ENCODE results near the gene B9D2.
"Not testable (repeated sequence)": the region's sequence is repeated elsewhere in the genome, so short reads cannot be mapped to it uniquely, and the experiment has no call there.

The B9D2 gene

GRCh38 chr19:41363753-41364523 is at the start of gene B9D2:
Gene B9D2 (minus strand): TSS chr19:41364149. CDS start chr19:41363519, 630 bp downstream.
- Mint-ChIP-seq H3K9me3 (no peaks in the 10 kb centered on the region), H3K4me3 (peak within 1 kb of the TSS; percentile 88), H3K27me3 (no peaks in the 10 kb centered on the region), H3K27ac (peak within 1 kb of the TSS; percentile 93), H3K4me1 (peaks cover 31% of the 10 kb centered on the region), H3K36me3 (no peaks in the 10 kb centered on the region)
- ATAC-seq, result peak; percentile 99

- Mint-ChIP-seq H3K4me3 (no peak overlapping the region), H3K36me3 (peaks cover 39% of the 10 kb centered on the region), H3K27me3 (no peaks in the 10 kb centered on the region), H3K4me1 (peaks cover 14% of the 10 kb centered on the region), H3K9me3 (no peaks in the 10 kb centered on the region), H3K27ac (no peak overlapping the region)
- no peak for ATAC-seq
Measured at GRCh38 chr19:41412953-41413352, 49.0 kb upstream of the B9D2 start.

GRCh38 chr19:41411968-41412265 is 48.0 kb upstream of the B9D2 start:
- H3K4me1 Mint-ChIP-seq, result peaks cover 14% of the 10 kb centered on the region
- ATAC-seq, result no peak
- no peak overlapping the region for H3K4me3 Mint-ChIP-seq
- no peaks in the 10 kb centered on the region for H3K27me3 Mint-ChIP-seq
- H3K36me3 Mint-ChIP-seq, result peaks cover 36% of the 10 kb centered on the region
- H3K9me3 Mint-ChIP-seq, result no peaks in the 10 kb centered on the region
- no peak overlapping the region for H3K27ac Mint-ChIP-seq

GRCh38 chr19:41411100-41411967 is 47.4 kb upstream of the B9D2 start:
- Mint-ChIP-seq H3K36me3 (peaks cover 36% of the 10 kb centered on the region), H3K4me3 (no peak overlapping the region), H3K4me1 (peaks cover 14% of the 10 kb centered on the region), H3K27me3 (no peaks in the 10 kb centered on the region), H3K27ac (no peak overlapping the region), H3K9me3 (no peaks in the 10 kb centered on the region)
- ATAC-seq, result no peak

- no peaks in the 10 kb centered on the region for H3K27me3 Mint-ChIP-seq
- H3K36me3 Mint-ChIP-seq, result peaks cover 33% of the 10 kb centered on the region
Measured at GRCh38 chr19:41410336-41411054, 46.5 kb upstream of the B9D2 start.

GRCh38 chr19:41409288-41409687 is 45.3 kb upstream of the B9D2 start:
- no peaks in the 10 kb centered on the region for H3K9me3 Mint-ChIP-seq
- H3K27ac Mint-ChIP-seq, result no peak overlapping the region

More at GRCh38 chr19:41410336-41411054, 46.5 kb upstream of the B9D2 start:
- H3K4me3 Mint-ChIP-seq, result no peak overlapping the region
- peaks cover 14% of the 10 kb centered on the region for H3K4me1 Mint-ChIP-seq
- H3K27ac Mint-ChIP-seq, result no peak overlapping the region
- H3K9me3 Mint-ChIP-seq, result no peaks in the 10 kb centered on the region
- no peak for ATAC-seq

GRCh38 chr19:41408846-41409245 is 44.9 kb upstream of the B9D2 start:
- H3K27me3 Mint-ChIP-seq, H3K4me3 Mint-ChIP-seq, ATAC-seq, H3K9me3 Mint-ChIP-seq, H3K27ac Mint-ChIP-seq: not testable (repeated sequence)
- peaks cover 20% of the 10 kb centered on the region for H3K4me1 Mint-ChIP-seq
- peaks cover 23% of the 10 kb centered on the region for H3K36me3 Mint-ChIP-seq

More at GRCh38 chr19:41409288-41409687, 45.3 kb upstream of the B9D2 start:
- H3K4me3 Mint-ChIP-seq, result no peak overlapping the region
- H3K36me3 Mint-ChIP-seq, result peaks cover 28% of the 10 kb centered on the region
- ATAC-seq, result no peak
- H3K4me1 Mint-ChIP-seq, result peaks cover 19% of the 10 kb centered on the region
- no peaks in the 10 kb centered on the region for H3K27me3 Mint-ChIP-seq

- H3K9me3 Mint-ChIP-seq, result no peaks in the 10 kb centered on the region
- peaks cover 21% of the 10 kb centered on the region for H3K4me1 Mint-ChIP-seq
- ATAC-seq, result no peak
- H3K27ac Mint-ChIP-seq, result no peak overlapping the region
- H3K4me3 Mint-ChIP-seq, result no peak overlapping the region
- H3K36me3 Mint-ChIP-seq, result peaks cover 17% of the 10 kb centered on the region
- no peaks in the 10 kb centered on the region for H3K27me3 Mint-ChIP-seq
Measured at GRCh38 chr19:41408256-41408655, 44.3 kb upstream of the B9D2 start.

- Mint-ChIP-seq H3K9me3 (no peaks in the 10 kb centered on the region), H3K27ac (no peak overlapping the region), H3K27me3 (no peaks in the 10 kb centered on the region), H3K4me1 (peaks cover 26% of the 10 kb centered on the region), H3K36me3 (peaks cover 15% of the 10 kb centered on the region), H3K4me3 (no peak overlapping the region)
- no peak for ATAC-seq
Measured at GRCh38 chr19:41407271-41407670, 43.3 kb upstream of the B9D2 start.

- Mint-ChIP-seq H3K36me3 (peaks cover 16% of the 10 kb centered on the region), H3K27ac (no peak overlapping the region), H3K4me3 (no peak overlapping the region), H3K9me3 (no peaks in the 10 kb centered on the region), H3K4me1 (peaks cover 37% of the 10 kb centered on the region), H3K27me3 (no peaks in the 10 kb centered on the region)
- no peak for ATAC-seq
Measured at GRCh38 chr19:41405776-41406175, 41.8 kb upstream of the B9D2 start.

- no peak for ATAC-seq
- Mint-ChIP-seq H3K36me3 (peaks cover 16% of the 10 kb centered on the region), H3K27ac (peak overlapping the region; percentile 62), H3K4me3 (no peak overlapping the region), H3K27me3 (no peaks in the 10 kb centered on the region), H3K9me3 (no peaks in the 10 kb centered on the region), H3K4me1 (peaks cover 44% of the 10 kb centered on the region)
Measured at GRCh38 chr19:41403181-41403970, 39.4 kb upstream of the B9D2 start.

GRCh38 chr19:41402010-41402409 is 38.1 kb upstream of the B9D2 start:
- H3K27ac Mint-ChIP-seq, result no peak overlapping the region

GRCh38 chr19:41401483-41401882 is 37.5 kb upstream of the B9D2 start:
- Mint-ChIP-seq H3K27ac (no peak overlapping the region), H3K36me3 (peaks cover 11% of the 10 kb centered on the region)

More at GRCh38 chr19:41402010-41402409, 38.1 kb upstream of the B9D2 start:
- H3K27me3 Mint-ChIP-seq, result no peaks in the 10 kb centered on the region
- peaks cover 14% of the 10 kb centered on the region for H3K36me3 Mint-ChIP-seq
- H3K9me3 Mint-ChIP-seq, result no peaks in the 10 kb centered on the region
- peaks cover 54% of the 10 kb centered on the region for H3K4me1 Mint-ChIP-seq
- no peak overlapping the region for H3K4me3 Mint-ChIP-seq
- no peak for ATAC-seq

GRCh38 chr19:41399525-41399924 is 35.6 kb upstream of the B9D2 start:
- H3K4me1 Mint-ChIP-seq, result peaks cover 68% of the 10 kb centered on the region
- no peak for ATAC-seq

More at GRCh38 chr19:41401483-41401882, 37.5 kb upstream of the B9D2 start:
- no peak for ATAC-seq
- Mint-ChIP-seq H3K4me1 (peaks cover 57% of the 10 kb centered on the region), H3K9me3 (no peaks in the 10 kb centered on the region), H3K27me3 (no peaks in the 10 kb centered on the region), H3K4me3 (no peak overlapping the region)

More at GRCh38 chr19:41399525-41399924, 35.6 kb upstream of the B9D2 start:
- H3K4me3 Mint-ChIP-seq, result peak overlapping the region; percentile 21
- H3K27me3 Mint-ChIP-seq, result no peaks in the 10 kb centered on the region
- peak overlapping the region; percentile 99 for H3K27ac Mint-ChIP-seq
- peaks cover 16% of the 10 kb centered on the region for H3K36me3 Mint-ChIP-seq
- H3K9me3 Mint-ChIP-seq, result no peaks in the 10 kb centered on the region
